ENCODE results near the gene SPATA22.
"Not testable (repeated sequence)": the region's sequence is repeated elsewhere in the genome, so short reads cannot be mapped to it uniquely, and the experiment has no call there.

Gene SPATA22

DNA sequence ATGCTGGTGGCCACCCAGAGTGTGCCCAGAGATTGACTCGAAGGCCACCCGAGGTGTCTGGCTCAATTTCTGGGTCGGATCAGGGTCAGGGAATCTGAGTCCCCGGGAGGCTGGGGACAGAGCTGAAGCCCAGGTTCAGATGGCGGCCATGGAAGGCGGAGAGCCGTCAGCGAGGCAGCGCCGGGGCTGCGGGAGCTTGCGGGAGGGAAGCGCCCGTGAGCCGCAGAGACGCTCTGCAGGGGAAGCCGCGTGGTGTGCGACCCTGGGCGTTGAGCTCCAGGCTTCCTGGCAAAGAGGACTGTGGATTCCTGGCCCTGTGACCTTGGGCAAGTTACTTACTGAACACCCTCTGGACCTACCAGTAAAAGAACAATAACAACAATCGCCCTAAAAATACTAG lies 518 bp upstream of the SPATA22 start:
- DNase-seq, result no peak

DNA sequence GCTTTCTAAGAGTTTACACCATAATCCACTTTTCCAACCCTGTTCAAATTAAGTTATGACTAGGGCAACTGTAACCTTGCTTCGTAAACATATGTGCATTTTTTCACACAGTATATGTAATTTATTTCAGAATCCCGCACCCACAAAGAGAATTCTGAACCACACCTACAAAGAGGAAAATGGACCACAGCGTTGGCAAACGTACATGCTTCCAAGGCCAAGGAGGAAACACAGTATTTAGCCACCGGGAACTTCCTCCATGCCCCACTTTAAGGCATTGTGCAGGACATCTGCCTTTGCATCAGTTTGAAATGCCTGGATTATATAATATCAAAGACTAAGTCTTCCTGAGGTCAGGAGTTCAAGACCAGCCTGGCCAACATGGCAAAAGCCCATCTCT lies 2.1 kb downstream of the SPATA22 start:
- no peak for DNase-seq

DNA sequence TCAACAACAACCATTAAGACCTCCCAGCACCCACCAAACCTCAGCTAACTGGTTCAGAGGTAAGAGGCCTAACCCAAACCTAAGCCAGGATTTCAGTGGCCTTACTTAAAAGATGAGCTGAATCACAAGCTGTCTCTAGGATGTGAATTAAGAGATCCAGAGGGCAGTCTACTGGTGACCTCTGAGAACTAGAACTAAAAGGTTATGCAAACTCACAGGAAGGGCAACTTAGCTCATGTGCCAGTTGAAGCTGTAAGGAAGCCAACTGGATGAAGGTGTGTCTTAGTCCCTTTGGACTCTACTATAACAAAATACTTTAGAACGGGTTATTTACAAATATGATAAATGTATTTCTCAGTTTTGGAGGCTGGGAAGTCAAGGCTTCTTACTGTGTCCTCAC lies 5.3 kb downstream of the SPATA22 start:
- DNase-seq, result not testable (repeated sequence)

DNA sequence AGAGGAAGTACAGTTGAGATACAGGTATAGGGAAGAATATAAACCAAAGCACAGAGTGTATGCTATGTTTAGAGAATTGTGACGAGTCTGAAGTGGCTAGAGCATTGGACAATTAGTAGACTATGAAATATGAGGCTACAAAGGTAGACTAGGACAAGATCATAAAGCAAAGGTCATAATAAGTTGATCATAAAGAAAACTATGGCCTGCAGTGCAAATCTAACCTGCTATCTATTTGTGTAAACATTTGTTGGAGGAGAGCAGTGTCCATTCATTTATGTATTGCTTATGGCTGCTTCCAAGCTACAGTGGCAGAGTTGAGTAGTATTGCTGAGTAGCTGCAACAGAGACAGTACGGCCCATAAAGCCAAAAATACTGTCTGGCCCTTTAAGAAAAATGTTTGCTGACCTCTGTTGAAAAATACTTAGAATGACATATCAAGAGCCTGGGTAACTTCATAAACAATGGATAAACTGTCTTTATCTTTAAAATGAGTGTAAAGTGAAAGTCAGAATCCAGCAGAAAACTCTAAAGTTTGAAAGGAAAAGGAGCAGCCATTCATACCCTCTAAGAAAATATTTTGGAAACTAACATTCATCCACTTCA lies 23.5 kb downstream of the SPATA22 start:
- no peak for DNase-seq

DNA sequence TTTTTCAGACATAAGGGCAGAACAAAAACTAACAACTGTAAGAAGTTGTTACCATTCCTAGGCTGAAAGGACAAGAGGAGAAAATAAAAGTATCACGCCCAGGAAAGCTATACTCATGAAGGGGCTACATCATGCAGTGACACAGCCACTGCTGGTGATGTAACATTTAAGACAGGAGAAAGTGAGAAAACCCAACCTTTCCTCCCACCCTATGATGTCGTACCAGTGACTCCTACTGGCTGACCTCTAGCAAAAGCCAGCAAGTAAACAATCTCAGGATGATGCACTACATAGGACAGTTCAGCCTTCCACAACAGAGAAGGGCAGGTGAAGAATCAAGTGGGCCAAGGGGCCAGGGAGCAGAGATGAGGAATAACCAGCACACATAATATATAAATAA lies 24.0 kb downstream of the SPATA22 start:
- no peak for DNase-seq

DNA sequence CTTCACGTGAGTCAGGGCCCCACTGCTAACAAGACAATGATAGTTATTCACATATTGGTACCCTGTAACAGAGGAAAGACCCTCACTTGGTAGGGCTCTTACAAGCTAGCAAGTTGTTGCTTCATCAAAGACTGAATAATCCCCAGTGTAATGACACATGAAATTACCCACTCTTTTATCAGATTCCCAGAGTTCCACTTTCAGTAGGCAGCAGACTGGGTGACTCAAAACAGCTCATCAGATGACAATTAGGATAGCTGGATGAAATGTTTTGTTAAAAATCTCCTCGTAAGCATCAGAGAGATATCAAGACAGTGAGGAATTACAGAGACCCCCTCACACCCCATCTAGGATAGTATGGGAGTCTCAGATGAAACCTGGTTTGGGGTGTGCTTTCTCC lies 31.2 kb downstream of the SPATA22 start:
- DNase-seq, result no peak

DNA sequence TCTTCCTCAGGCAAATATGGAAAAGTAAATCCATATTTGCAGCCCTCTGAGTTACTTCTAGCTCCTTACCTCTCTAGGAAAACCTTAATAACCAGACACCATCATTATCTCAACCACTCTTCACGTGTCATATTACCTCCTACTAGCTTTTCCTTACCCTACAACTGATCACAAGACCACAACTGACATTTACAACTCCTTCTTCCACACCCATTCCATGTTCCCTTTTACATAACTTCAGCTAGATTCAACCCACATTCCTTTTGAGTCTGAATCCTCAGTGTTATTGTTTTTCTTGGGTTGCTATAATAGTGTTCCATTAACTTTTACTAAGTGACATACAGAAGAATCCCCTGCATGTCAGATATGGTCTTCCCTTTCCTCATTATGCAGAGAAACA lies 33.3 kb downstream of the SPATA22 start:
- no peak for DNase-seq

DNA sequence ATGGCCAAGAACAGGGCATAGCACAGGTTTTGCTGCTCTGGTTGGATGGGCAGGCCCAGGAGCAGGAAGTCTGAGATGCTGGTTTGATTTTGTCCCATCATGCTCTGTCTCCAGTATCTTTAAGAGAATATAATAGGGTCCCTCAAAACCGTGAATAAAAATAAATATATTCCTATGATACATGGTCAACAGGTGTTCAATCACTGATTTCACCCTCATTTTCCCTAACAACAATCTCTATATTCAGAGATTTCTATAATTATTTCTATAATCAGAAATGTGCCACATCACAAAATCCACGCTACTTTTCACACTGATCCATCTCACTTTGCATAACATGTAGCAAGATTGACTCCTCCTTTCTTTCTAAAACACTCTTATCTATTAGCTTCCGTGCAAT lies 37.9 kb downstream of the SPATA22 start, which contains the start of gene OR1E2:
TSS of gene OR1E2 (minus strand) at position 101 of the 400 bp plus-strand sequence. CDS start at position 101, 0 bp downstream.
- DNase-seq, result no peak

DNA sequence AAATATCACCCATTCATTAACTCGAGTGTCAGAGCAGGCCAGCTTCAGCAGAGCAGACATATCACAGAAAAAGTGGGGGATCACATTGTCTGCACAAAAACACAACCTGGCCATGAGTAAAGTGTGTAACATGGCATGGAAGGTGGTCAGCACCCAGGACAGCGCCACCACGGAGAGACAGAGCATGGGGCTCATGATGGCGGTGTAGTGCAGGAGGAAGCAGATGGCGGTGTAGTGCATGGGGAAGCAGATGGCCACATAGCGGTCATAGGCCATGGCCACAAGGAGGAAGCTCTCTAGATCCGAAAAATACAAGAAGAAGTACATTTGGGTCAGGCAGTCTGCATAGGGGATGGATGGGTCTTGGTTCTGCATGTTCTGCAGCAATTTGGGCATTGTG lies 38.4 kb downstream of the SPATA22 start:
- peak; percentile 13 for DNase-seq

DNA sequence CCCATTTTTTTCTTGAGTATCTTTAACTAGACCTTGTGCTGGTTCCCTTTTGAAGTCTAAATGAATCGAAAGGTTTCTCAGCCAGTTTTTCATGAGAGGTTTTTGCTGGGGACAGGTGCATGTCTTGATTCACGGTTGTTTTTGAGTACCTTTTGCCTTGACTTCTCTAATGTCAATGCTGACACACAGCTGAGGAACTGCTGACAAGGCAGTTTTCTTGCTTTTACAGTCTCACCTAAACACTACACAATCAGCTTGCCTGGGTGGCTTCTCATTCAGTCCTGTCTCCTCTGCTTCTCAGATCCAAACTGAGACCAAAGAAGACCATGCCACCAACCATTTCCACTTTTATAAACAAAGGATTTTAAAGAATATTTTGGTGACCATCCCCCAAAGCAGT lies 53.4 kb downstream of the SPATA22 start:
- no peak for DNase-seq

DNA sequence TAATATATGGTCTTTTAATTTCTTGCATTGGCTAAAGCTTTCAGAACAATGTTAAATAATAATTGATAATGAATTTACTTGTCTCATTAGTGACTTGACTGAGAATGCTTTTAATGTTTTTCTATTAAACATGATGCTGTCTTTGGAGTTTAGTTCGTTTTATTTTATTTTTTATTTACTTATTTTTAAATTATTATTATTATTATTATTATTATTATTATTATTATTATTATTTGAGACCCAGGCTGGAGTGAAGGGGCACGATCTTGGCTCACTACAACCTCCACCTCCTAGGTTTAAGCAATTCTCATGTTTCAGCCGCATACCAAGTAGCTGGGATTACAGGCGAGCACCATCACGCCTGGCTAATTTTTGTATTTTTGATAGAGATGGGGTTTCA lies 56.0 kb downstream of the SPATA22 start:
- no peak for DNase-seq

DNA sequence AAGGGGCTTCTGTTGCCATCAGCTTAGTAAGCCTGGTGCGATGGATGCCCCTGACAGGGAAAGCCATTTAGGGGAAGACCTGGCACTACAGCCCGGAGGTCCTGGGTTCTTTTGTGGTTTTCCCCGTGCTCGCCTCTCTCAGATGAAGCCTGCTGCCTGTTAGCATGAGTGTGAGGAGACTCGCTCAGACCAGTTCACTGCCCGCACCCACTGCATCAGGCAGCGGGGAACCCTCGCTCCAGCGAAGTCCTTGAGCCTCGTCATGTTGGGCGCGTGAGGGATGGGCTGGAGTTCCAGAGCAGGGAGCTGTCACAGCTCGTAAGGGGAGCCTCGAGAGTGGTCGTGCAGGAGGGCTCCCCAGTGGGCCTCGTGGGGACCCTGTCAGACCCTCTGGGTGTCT lies 59.4 kb downstream of the SPATA22 start:
- not testable (repeated sequence) for DNase-seq

DNA sequence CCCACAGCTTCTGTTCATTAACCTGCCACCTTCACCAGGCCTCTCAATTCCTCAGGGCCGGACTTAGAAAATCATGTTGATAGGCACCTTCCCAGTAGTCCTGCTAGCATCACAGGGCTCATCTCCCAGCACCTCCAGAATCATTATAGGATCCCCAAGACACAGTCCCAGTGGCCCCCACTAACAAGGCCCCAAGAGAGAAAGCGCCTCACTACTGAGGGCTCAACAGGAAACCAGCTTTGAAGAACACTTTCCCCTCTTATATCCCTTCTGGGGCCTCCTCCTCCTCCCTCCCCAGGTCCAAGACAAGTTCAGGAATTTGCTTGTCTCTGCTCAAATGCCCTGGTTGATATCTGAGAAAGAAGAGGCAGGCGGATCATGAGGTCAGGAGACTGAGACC lies 60.5 kb downstream of the SPATA22 start, which contains the start of gene OR3A3:
TSS of gene OR3A3 (plus strand) at position 301 of the 400 bp plus-strand sequence.
- DNase-seq, result no peak

DNA sequence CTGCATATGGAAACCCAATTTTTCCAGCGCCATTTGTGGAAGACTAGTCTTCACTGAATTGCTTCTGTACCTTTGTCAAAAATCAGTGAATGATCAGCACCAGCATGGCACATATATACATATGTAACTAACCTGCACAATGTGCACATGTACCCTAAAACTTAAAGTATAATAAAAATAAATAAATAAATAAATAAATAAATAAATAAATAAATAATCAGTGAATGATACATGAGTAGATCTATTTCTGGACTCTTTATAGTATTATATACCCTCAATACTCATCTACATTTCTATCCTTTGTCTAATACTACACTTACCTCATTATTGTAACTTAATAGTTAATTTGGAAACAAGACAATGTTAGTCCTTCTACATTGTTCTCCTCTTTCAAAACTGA lies 67.8 kb downstream of the SPATA22 start:
- not testable (repeated sequence) for DNase-seq

DNA sequence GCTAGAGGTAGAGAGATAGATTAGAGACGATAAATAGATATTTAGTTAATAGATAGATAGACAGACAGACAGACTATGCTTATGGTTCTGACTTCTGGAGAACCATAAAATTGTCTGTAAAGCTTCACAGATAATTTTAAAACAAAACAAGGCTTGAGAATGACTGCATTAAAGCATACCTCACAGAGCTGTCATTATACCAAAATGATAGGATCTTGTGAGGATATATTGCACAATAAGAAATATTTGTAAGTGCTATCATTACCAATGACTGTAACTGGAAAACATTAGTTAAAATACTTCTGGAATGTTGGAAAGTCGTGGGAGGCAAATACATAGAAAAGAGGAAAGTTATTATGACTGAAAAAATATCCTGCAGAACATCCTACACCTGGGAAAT lies 69.8 kb downstream of the SPATA22 start:
- no peak for DNase-seq

DNA sequence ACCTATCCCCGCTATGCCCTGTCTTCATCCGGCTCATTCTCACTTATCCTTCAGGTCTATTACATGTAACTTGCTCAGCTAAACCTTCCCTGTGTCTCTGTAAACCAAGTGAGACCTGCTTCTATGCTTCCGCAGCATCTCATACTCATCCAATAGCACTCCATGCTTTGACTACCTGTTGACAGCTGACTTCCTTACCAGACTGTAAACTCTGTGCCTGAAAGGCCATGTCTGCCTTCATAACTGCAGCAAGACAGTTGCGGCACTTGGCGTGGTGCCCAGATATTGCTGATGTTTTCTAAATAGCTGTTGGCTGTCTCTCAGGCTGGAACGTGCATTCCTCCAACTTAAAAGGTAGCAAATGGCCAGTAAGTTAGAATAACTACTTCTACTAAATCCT lies 71.6 kb downstream of the SPATA22 start:
- no peak for DNase-seq

DNA sequence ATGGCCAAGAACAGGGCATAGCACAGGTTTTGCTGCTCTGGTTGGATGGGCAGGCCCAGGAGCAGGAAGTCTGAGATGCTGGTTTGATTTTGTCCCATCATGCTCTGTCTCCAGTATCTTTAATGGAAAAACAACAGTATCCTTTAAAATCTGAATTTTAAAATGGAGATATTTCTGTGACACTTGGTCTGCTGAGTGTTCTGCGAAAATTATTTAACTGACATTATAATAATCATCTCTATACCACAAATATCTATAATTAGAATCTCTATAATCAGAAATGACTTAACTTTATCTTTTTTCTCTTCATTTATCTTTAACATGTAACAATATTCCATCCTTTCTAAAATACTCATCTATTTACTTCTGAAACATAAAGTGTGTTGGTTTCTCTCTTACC lies 73.3 kb downstream of the SPATA22 start, which contains the start of gene OR1E1:
TSS of gene OR1E1 (minus strand) at position 101 of the 400 bp plus-strand sequence. CDS start at position 101, 0 bp downstream.
- DNase-seq, result no peak

DNA sequence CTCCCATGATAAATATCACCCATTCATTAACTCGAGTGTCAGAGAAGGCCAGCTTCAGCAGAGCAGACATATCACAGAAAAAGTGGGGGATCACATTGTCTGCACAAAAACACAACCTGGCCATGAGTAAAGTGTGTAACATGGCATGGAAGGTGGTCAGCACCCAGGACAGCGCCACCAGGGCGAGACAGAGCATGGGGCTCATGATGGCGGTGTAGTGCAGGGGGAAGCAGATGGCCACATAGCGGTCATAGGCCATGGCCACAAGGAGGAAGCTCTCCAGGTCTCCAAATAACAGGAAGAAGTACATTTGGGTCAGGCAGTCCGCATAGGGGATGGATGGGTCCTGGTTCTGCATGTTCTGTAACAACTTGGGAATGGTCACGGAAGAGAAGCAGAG lies 73.8 kb downstream of the SPATA22 start:
- not testable (repeated sequence) for DNase-seq
